ENCODE results near the gene TRPV3. TPM values are rescaled to one million over a fixed set of nuclear protein-coding genes. Genes with fewer than 3 reads are reported as not detected.

The TRPV3 gene
- total RNA-seq, 2 experiments from 2014 or later, result 0.47 to 0.64 TPM

- peak; percentile 65 for DNase-seq
- peaks cover 15% of the 10 kb centered on the region for H3K4me1 Mint-ChIP-seq
- H3K4me3 Mint-ChIP-seq, result no peak overlapping the region
- H3K27ac Mint-ChIP-seq, result peak overlapping the region; percentile 52
- no peaks in the 10 kb centered on the region for H3K9me3 Mint-ChIP-seq
- H3K27me3 Mint-ChIP-seq, result no peaks in the 10 kb centered on the region
- no peaks in the 10 kb centered on the region for H3K36me3 Mint-ChIP-seq
Observed at GRCh38 chr17:3558603-3559269, 1.1 kb upstream of the TRPV3 start.

GRCh38 chr17:3556916-3557767, 470 bp downstream of the TRPV3 start:
- Mint-ChIP-seq H3K27ac (no peak overlapping the region), H3K4me3 (no peak overlapping the region), H3K36me3 (no peaks in the 10 kb centered on the region), H3K9me3 (no peaks in the 10 kb centered on the region), H3K4me1 (peaks cover 8% of the 10 kb centered on the region), H3K27me3 (peaks cover 5% of the 10 kb centered on the region)
- no peak for DNase-seq

GRCh38 chr17:3556239-3556915, 1.2 kb downstream of the TRPV3 start:
- no peak for DNase-seq
- Mint-ChIP-seq H3K4me3 (no peak overlapping the region), H3K27me3 (peaks cover 5% of the 10 kb centered on the region), H3K36me3 (no peaks in the 10 kb centered on the region), H3K27ac (no peak overlapping the region), H3K4me1 (peaks cover 8% of the 10 kb centered on the region), H3K9me3 (no peaks in the 10 kb centered on the region)

GRCh38 chr17:3555189-3555796, 2.3 kb downstream of the TRPV3 start:
- no peak for DNase-seq
- no peaks in the 10 kb centered on the region for H3K36me3 Mint-ChIP-seq
- no peak overlapping the region for H3K27ac Mint-ChIP-seq
- peaks cover 8% of the 10 kb centered on the region for H3K4me1 Mint-ChIP-seq
- H3K4me3 Mint-ChIP-seq, result no peak overlapping the region
- H3K9me3 Mint-ChIP-seq, result no peaks in the 10 kb centered on the region
- peaks cover 5% of the 10 kb centered on the region for H3K27me3 Mint-ChIP-seq

- Mint-ChIP-seq H3K4me1 (peaks cover 8% of the 10 kb centered on the region), H3K4me3 (no peak overlapping the region), H3K27me3 (peaks cover 5% of the 10 kb centered on the region)
Observed at GRCh38 chr17:3554440-3554839, 3.2 kb downstream of the TRPV3 start.

GRCh38 chr17:3553419-3554401, 3.9 kb downstream of the TRPV3 start:
- no peak for DNase-seq
- peaks cover 8% of the 10 kb centered on the region for H3K4me1 Mint-ChIP-seq
- no peaks in the 10 kb centered on the region for H3K36me3 Mint-ChIP-seq
- no peak overlapping the region for H3K27ac Mint-ChIP-seq
- no peak overlapping the region for H3K4me3 Mint-ChIP-seq
- H3K9me3 Mint-ChIP-seq, result no peaks in the 10 kb centered on the region
- H3K27me3 Mint-ChIP-seq, result peaks cover 5% of the 10 kb centered on the region

More at GRCh38 chr17:3554440-3554839, 3.2 kb downstream of the TRPV3 start:
- H3K36me3 Mint-ChIP-seq, result no peaks in the 10 kb centered on the region
- no peak for DNase-seq
- H3K27ac Mint-ChIP-seq, result no peak overlapping the region
- no peaks in the 10 kb centered on the region for H3K9me3 Mint-ChIP-seq

- Mint-ChIP-seq H3K27ac (no peak overlapping the region), H3K4me1 (peaks cover 1% of the 10 kb centered on the region), H3K27me3 (peaks cover 5% of the 10 kb centered on the region), H3K4me3 (no peak overlapping the region), H3K36me3 (no peaks in the 10 kb centered on the region), H3K9me3 (no peaks in the 10 kb centered on the region)
- no peak for DNase-seq
Observed at GRCh38 chr17:3552916-3553315, 4.7 kb downstream of the TRPV3 start.

- Mint-ChIP-seq H3K9me3 (no peaks in the 10 kb centered on the region), H3K4me3 (no peak overlapping the region), H3K27me3 (peaks cover 5% of the 10 kb centered on the region), H3K4me1 (no peaks in the 10 kb centered on the region), H3K27ac (no peak overlapping the region), H3K36me3 (no peaks in the 10 kb centered on the region)
- DNase-seq, result no peak
Observed at GRCh38 chr17:3551189-3551588, 6.4 kb downstream of the TRPV3 start.

- no peak for DNase-seq
- Mint-ChIP-seq H3K4me1 (no peaks in the 10 kb centered on the region), H3K27me3 (peaks cover 5% of the 10 kb centered on the region), H3K36me3 (no peaks in the 10 kb centered on the region), H3K9me3 (no peaks in the 10 kb centered on the region), H3K27ac (no peak overlapping the region), H3K4me3 (no peak overlapping the region)
Observed at GRCh38 chr17:3549610-3550162, 7.9 kb downstream of the TRPV3 start.

GRCh38 chr17:3547628-3548027, 10.0 kb downstream of the TRPV3 start:
- Mint-ChIP-seq H3K27me3 (peaks cover 11% of the 10 kb centered on the region), H3K9me3 (no peaks in the 10 kb centered on the region), H3K4me1 (no peaks in the 10 kb centered on the region), H3K27ac (no peak overlapping the region), H3K36me3 (no peaks in the 10 kb centered on the region), H3K4me3 (no peak overlapping the region)
- DNase-seq, result no peak

GRCh38 chr17:3546997-3547396, 10.6 kb downstream of the TRPV3 start:
- Mint-ChIP-seq H3K27ac (no peak overlapping the region), H3K27me3 (peaks cover 11% of the 10 kb centered on the region), H3K9me3 (no peaks in the 10 kb centered on the region), H3K36me3 (no peaks in the 10 kb centered on the region), H3K4me3 (no peak overlapping the region), H3K4me1 (no peaks in the 10 kb centered on the region)
- no peak for DNase-seq

GRCh38 chr17:3546521-3546920, 11.1 kb downstream of the TRPV3 start:
- no peak for DNase-seq
- Mint-ChIP-seq H3K9me3 (no peaks in the 10 kb centered on the region), H3K4me3 (no peak overlapping the region), H3K4me1 (no peaks in the 10 kb centered on the region), H3K27ac (no peak overlapping the region), H3K36me3 (no peaks in the 10 kb centered on the region), H3K27me3 (peaks cover 11% of the 10 kb centered on the region)

GRCh38 chr17:3545151-3545550, 12.5 kb downstream of the TRPV3 start:
- H3K9me3 Mint-ChIP-seq, result no peaks in the 10 kb centered on the region
- H3K36me3 Mint-ChIP-seq, result no peaks in the 10 kb centered on the region
- H3K4me1 Mint-ChIP-seq, result no peaks in the 10 kb centered on the region
- H3K27ac Mint-ChIP-seq, result no peak overlapping the region
- peaks cover 11% of the 10 kb centered on the region for H3K27me3 Mint-ChIP-seq
- no peak for DNase-seq
- H3K4me3 Mint-ChIP-seq, result no peak overlapping the region

GRCh38 chr17:3544365-3544764, 13.2 kb downstream of the TRPV3 start:
- H3K27ac Mint-ChIP-seq, result no peak overlapping the region
- no peaks in the 10 kb centered on the region for H3K4me1 Mint-ChIP-seq
- H3K9me3 Mint-ChIP-seq, result no peaks in the 10 kb centered on the region
- no peaks in the 10 kb centered on the region for H3K36me3 Mint-ChIP-seq
- DNase-seq, result no peak
- peaks cover 11% of the 10 kb centered on the region for H3K27me3 Mint-ChIP-seq
- no peak overlapping the region for H3K4me3 Mint-ChIP-seq
